SW 1271 (cell line): ENCODE measurements around the gene CLEC2D.
A peak's percentile ranks its signal among the peaks of the same experiment; 100 is the strongest.
"Not testable (repeated sequence)": the region's sequence is repeated elsewhere in the genome, so short reads cannot be mapped to it uniquely, and the experiment has no call there.

Experiments used
- DNase-seq, 2 experiments: peaks; one replicate each; lab custom pipeline; 2025; lab: John Stamatoyannopoulos, UW

Gene CLEC2D

GRCh38 chr12:9700606-9700956, 31.1 kb downstream of the CLEC2D start:
- DNase-seq, result no peak

DNA sequence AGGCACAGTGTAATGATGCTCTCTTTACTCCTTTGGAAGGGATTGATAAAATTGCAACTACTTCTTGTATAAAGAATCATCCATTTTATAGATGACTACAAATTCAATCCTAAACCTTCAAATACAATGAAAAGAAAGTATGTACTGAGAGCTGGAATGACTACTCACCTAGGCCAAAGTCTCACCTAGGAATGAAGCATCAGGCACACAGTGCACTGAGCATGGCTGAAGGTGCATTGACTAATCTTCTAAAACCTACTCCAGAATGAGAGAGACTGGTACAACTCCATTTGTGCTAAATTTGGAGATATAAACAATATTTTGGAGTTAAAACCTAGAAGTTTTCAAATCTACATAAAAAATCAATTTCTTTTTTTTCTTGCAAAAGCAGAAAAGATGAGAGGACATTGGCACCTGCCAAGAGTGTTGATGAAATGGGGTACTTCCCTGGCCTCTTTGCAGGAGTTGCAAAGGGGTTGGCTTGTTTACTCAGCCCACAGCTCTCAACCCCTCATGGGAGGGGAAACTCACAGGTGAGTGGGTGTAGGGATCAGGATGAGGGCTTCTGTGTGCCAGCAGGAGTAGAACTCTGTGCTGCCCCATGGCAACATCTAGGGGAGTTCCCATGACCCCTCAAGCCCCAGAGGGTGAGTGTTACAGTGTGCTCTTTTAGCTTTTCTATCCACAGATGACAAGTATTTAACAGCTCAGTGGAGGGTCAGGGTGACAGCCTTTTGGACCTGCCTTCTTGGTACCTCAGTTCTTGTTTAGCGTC, 32.1 kb downstream of the CLEC2D start:
- DNase-seq, result no peak

DNA sequence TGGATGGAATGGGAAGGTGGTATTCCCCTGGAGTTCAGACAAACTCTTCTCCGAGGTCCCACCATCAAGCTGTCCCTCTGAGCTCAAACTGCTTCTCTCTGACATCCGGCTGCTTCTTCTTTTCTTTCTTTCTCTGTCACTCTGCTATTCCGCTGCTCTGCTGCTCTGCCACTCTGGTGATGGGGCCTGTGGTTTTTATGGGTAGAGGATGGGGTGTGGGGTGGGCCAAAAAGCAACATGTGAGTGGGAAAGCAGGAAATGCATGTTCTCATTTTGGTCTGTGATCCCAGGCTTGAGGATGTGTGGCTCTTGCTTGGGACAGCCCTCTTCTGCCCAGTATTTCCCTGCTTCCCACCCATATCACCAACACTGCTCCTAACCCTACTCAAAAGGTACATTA, 32.7 kb downstream of the CLEC2D start:
- DNase-seq, result no peak

- DNase-seq, result not testable (repeated sequence)
Observed at GRCh38 chr12:9704561-9704960, 35.0 kb downstream of the CLEC2D start.

DNA sequence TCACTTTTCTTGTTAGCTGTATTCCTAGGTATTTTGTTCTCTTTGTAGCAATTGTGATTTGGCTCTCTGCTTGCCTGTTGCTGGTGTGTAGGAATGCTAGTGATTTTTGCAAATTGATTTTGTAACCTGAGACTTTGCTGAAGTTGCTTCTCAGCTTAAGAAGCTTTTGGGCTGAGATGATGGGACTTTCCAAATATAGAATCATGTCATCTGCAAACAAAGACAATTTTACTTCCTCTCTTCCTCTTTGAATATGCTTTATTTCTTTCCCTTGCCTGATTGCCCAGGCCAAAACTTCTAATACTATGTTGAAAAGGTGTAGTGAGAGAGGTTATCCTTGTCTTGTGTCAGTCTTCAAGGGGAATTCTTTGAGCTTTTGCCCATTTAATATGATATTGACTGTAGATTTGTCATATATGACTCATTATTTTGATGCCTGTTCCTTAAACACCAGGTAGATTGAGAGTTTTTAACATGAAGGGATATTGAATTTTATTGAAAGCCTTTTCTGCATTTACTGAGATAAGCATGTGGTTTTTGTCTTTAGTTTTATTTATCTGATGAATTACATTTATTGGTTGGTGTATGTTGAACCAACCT, 36.7 kb downstream of the CLEC2D start:
- no peak for DNase-seq

GRCh38 chr12:9707356-9707755, 37.8 kb downstream of the CLEC2D start:
- DNase-seq, result no peak

DNA sequence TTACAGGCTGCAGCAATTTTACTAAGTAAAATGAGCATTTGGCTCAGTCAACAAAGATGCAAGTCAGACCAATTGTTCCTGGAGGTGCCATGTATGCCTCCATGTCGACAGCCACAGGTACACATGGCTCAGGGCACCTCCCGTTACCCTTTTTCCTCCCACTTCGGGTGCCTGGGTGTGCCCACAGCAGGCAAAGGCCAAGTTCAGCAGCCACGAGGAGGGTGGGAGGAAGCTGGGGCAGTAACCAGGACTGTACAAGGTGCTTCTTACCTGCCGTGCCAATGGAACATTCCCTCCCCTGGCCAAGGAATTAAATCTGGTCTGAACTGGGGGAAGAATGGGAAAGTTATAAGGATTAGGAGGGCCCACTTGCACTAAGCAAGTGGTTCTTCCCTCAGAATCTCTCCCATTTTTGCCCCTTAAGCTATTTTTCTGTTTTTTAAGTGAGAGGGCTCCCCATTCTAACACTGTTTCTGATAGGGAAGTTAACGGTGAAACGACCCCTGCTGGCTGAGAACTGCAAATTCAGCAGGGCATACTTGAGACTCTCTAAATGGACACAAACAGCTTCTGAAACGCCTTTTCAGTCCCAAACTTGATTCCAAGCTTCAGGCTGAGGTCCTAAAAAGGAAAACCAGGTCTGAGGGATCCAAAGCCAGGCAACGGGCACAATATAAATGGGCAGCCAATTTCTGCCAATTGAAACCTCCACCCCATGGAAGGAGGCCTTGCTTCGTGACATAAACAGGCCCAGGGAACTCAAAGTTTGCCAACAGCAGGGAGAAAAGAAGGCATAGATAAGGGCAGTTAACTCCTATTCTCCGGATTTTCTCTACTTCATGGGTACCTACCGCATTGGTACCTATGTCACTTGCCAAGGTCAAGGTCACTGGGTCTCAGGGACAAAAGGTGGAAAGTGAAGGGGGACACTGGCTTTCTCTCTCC, 38.6 kb downstream of the CLEC2D start:
- DNase-seq, result peak in 1 of 2 experiments; percentile 45

DNA sequence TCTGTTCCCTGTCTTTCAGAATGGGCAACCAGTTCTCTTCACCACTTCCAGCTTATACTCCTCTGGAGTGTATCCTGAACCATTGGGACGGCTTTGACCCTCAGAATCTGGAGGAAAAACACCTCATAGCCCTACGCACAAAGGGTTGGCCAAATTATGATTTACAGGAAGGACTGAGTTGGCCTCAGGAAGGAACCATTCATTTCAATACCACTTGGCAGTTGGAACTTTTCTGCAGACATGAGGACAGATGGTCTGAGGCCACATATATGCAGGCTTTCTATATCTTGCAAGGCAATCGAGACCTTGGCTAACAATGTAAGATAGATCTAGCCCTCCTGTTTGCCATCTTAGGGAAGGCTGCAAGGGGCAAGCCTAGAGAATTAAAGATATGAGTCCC, 39.3 kb downstream of the CLEC2D start:
- DNase-seq, result no peak

- no peak for DNase-seq
Observed at GRCh38 chr12:9710584-9711375, 41.3 kb downstream of the CLEC2D start.

- DNase-seq, result no peak
Observed at GRCh38 chr12:9711664-9712063, 42.2 kb downstream of the CLEC2D start.

DNA sequence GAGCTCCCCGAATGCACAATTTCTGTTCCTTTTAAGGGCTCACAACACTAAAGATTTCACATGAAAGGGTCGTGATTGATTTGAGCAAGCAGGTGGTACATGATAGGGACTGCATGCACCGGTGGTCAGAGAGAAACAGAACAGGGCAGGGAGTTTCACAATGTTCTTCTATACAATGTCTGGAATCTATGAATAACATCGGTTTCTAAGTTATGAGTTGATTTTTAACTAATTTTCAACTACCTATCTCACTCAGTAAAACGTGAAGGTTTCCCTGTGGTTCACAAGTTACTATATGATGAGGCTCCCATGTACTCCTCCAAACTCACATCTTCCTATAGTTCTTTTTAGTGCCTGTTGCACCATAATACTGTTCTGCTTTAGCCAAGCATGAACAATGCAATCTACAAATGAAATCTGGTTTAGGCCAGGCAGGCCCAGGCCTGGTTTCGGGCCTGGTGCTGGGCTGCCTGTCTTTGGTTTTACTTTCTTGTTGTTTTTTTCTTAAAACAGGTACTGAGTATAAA, 43.6 kb downstream of the CLEC2D start:
- DNase-seq, result not testable (repeated sequence)

GRCh38 chr12:9717070-9717925, 47.8 kb downstream of the CLEC2D start:
- DNase-seq, result no peak

DNA sequence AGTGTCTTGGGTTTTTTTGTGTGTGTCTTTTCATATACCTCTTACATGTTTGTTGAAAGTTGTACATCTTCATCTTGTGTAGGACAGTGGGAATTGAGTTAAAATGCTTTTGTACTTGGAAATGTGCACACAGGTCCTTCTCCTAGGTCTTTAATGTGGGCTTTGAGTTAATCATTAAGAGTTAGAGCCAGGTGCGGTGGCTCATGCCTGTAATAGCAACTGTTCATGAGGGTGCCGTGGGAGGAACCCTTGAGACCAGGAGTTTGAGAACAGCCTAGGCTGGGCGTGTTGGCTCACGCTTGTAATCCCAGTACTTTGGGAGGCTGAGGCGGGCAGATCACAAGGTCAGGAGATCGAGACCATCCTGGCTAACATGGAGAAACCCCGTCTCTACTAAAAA, 49.5 kb downstream of the CLEC2D start:
- DNase-seq, result no peak

GRCh38 chr12:9719790-9720189, 50.3 kb downstream of the CLEC2D start:
- DNase-seq, result no peak

DNA sequence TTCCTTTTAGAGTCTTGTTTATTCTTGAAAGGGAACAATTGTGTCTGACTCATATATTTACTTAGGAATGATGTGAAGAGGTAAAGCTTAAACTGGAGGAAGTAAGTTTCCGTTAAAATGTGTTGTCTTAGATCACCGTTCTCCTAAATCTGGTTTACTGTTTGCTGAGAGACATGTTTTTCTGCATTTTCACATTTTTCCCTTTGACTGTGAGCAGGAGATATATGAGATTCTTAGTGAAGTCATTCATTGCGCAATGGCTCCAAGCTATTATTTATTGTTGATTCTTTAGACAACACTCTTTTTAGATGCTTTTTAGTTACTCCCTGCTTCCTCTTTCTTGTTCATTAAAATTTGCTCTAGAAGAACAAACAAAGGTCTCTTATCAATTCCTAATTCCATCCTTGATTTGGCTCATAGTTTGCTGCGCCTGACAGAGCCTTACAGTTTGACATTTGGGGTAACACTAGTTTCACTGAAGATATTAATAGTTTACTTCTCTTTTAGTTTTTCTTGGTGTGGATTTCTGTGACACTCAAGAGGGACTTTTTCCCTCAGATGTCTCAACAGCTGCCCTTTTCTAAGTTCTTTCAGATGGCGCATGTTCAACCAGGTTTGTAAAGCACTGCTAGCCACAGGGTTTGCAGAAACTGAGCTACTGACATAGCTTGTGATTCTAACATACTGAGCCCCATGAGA, 52.0 kb downstream of the CLEC2D start:
- no peak for DNase-seq

DNA sequence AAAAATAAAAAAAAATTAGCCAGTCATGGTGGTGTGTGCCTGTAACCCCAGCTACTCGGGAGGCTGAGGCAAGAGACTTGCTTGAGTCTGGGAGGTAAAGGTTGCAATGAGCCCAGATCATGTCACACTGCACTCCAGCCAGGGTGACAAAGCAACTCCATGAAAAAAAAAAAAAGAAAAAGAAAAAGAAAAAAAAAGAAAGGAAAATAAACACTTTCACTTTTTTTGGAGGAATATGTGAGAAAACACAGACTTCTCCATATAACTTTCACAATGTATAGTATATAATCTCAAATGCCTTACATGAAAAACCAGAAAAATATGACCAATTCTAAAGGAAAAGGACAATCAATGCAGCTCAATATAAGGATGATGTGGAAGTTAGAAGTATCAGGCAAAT, 54.5 kb downstream of the CLEC2D start:
- DNase-seq, result no peak

- no peak for DNase-seq
Observed at GRCh38 chr12:9725213-9725870, 55.8 kb downstream of the CLEC2D start.

DNA sequence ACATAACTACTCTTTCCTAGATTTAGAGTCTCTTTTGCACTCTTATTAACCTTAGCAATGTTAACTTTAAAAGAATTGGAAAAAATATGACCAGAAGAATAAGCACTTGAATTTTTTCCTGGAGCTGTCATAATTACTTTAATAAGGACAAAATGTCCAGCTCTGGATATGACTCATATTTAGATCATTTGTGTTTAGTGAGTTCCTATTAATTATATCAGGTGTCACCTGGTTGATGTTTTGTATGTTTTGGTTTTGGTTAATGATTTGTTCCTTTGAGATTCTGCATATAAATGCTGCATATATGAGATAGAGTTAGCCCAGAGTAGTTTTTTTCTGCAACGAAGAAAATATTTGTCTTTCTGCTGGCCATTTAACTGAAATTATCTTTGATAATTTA, 58.3 kb downstream of the CLEC2D start:
- no peak for DNase-seq

DNA sequence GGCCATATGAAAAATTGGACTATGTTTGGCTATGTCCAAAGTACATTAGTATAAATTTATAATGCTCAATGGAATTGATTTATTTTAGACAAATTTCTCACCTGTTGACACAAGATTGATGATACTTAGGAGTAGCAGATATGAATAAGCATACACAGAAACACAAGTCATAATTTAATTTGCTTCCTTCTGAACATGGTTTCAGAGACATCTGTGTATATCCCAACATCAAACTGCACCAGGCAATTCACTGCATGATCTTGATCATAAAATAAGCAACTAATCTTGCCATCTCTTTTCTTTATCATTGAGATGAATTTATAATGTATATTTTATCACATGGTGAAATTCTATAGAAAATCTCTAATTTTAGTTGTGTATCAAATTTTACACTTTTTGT, 59.6 kb downstream of the CLEC2D start:
- DNase-seq, result no peak

- DNase-seq, result no peak
Observed at GRCh38 chr12:9730011-9730410, 60.5 kb downstream of the CLEC2D start.
